SK-N-SH treated with all-trans-retinoic acid at 6 μM for 48 hours (cell line): ENCODE results near the gene KRTAP10-3.
"Not testable (repeated sequence)": the region's sequence is repeated elsewhere in the genome, so short reads cannot be mapped to it uniquely, and the experiment has no call there.

Experiments used
- ATAC-seq: fragments of 200-7000 bp; cut with Tn5 transposase; 3 replicates; pipeline ENCODE4 v1.9.1; 2020; ENCODE audit warnings: mild to moderate bottlenecking, moderate library complexity
- ARNTL ChIP-seq: fragments of 450-650 bp; formaldehyde crosslinking; IDR thresholded peaks from 2 replicates; pipeline ENCODE4 v1.5.0; 2020; ENCODE audit warnings: low read depth, mild to moderate bottlenecking, moderate library complexity, borderline replicate concordance
- BACH2 ChIP-seq: fragments of 250-450 bp; sonication (Bioruptor Pico); IDR thresholded peaks from 2 replicates; pipeline ENCODE4 v1.9.0; 2021; ENCODE audit warnings: mild to moderate bottlenecking, borderline replicate concordance
- CSDC2 ChIP-seq: fragments of 250-450 bp; sonication (Bioruptor Pico); IDR thresholded peaks from 2 replicates; pipeline ENCODE4 v1.5.0; 2020; ENCODE audit warnings: mild to moderate bottlenecking, moderate library complexity
- GLIS3 ChIP-seq: fragments of 250-450 bp; sonication (Bioruptor Pico); IDR thresholded peaks from 2 replicates; pipeline ENCODE4 v1.5.0; 2020; ENCODE audit warnings: mild to moderate bottlenecking, moderate library complexity
- ISL1 ChIP-seq: fragments of 250-450 bp; sonication (Bioruptor Pico); IDR thresholded peaks from 2 replicates; pipeline ENCODE4 v2.1.2; 2022; ENCODE audit warnings: mild to moderate bottlenecking, moderate library complexity
- OSR1 ChIP-seq: fragments of 250-450 bp; sonication (Bioruptor Pico); IDR thresholded peaks from 2 replicates; pipeline ENCODE4 v1.8.0; 2022; ENCODE audit warnings: moderate library complexity, mild to moderate bottlenecking, inconsistent platforms
- RARB ChIP-seq: fragments of 250-450 bp; sonication (Bioruptor Pico); IDR thresholded peaks from 2 replicates; pipeline ENCODE4 v1.8.0; 2021; ENCODE audit warnings: mild to moderate bottlenecking, moderate library complexity
- SNAI2 ChIP-seq: fragments of 250-450 bp; sonication (Bioruptor Pico); IDR thresholded peaks from 2 replicates; pipeline ENCODE4 v1.5.0; 2020; ENCODE audit warnings: mild to moderate bottlenecking, moderate library complexity
- TCF4 ChIP-seq: fragments of 250-450 bp; sonication (Bioruptor Pico); IDR thresholded peaks from 2 replicates; pipeline ENCODE4 v1.8.0; 2021; ENCODE audit warnings: mild to moderate bottlenecking, moderate library complexity, borderline replicate concordance
- TOX ChIP-seq: fragments of 250-450 bp; sonication (Bioruptor Pico); IDR thresholded peaks from 2 replicates; pipeline ENCODE4 v1.8.0; 2021; ENCODE audit warnings: mild to moderate bottlenecking, moderate library complexity, borderline replicate concordance
- ZC3H10 ChIP-seq: fragments of 250-450 bp; sonication (Bioruptor Pico); IDR thresholded peaks from 2 replicates; pipeline ENCODE4 v1.5.1; 2021; ENCODE audit warnings: mild to moderate bottlenecking, moderate library complexity
- ZFP3 ChIP-seq: fragments of 250-450 bp; sonication (Bioruptor Pico); IDR thresholded peaks from 2 replicates; pipeline ENCODE4 v1.5.0; 2020; ENCODE audit warnings: mild to moderate bottlenecking, moderate library complexity
- ZNF565 ChIP-seq: fragments of 450-650 bp; formaldehyde crosslinking; conservative IDR thresholded peaks from 2 replicates; pipeline ENCODE4 v1.5.0; 2020; ENCODE audit warnings: low read depth, mild to moderate bottlenecking, moderate library complexity
- ZNF8 ChIP-seq: fragments of 450-650 bp; formaldehyde crosslinking; IDR thresholded peaks from 2 replicates; pipeline ENCODE4 v1.5.0; 2020; ENCODE audit warnings: mild to moderate bottlenecking, moderate library complexity
- TF ChIP-seq, protein P1 (sequence below): fragments of 250-450 bp; sonication (Bioruptor Pico); IDR thresholded peaks from 2 replicates; pipeline ENCODE4 v1.8.0; 2020; ENCODE audit warnings: mild to moderate bottlenecking, moderate library complexity, borderline replicate concordance
- TF ChIP-seq, protein P2 (sequence below): fragments of 250-450 bp; sonication (Bioruptor Pico); IDR thresholded peaks from 2 replicates; pipeline ENCODE4 v1.8.0; 2021; ENCODE audit warnings: low read depth, mild to moderate bottlenecking, moderate library complexity, borderline replicate concordance
- TF ChIP-seq, protein P3 (sequence below): fragments of 250-450 bp; sonication (Bioruptor Pico); IDR thresholded peaks from 2 replicates; pipeline ENCODE4 v1.5.0; 2020; ENCODE audit warnings: mild to moderate bottlenecking, moderate library complexity

KRTAP10-3 gene

DNA sequence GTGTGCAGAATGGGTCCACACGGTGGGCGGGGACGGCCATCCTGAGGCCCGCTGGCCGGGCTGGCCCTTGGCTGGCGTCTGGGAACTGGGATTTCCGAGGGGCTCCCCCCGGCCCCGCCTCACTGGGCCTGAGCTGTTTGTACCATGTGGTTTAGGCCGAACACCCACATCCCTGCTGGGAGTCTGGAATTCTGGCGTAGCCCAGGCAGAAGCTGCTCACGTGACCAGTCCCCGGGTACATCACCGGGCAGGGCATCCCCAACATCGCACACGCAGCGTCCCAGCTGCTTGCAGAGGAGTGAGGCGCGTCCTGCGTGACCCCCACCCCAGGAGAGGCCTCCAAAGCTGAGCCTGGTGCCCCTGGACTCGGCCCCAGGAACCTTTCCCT lies 43.9 kb upstream of the KRTAP10-3 start (continued):
- TF ChIP-seq, protein P1, sequence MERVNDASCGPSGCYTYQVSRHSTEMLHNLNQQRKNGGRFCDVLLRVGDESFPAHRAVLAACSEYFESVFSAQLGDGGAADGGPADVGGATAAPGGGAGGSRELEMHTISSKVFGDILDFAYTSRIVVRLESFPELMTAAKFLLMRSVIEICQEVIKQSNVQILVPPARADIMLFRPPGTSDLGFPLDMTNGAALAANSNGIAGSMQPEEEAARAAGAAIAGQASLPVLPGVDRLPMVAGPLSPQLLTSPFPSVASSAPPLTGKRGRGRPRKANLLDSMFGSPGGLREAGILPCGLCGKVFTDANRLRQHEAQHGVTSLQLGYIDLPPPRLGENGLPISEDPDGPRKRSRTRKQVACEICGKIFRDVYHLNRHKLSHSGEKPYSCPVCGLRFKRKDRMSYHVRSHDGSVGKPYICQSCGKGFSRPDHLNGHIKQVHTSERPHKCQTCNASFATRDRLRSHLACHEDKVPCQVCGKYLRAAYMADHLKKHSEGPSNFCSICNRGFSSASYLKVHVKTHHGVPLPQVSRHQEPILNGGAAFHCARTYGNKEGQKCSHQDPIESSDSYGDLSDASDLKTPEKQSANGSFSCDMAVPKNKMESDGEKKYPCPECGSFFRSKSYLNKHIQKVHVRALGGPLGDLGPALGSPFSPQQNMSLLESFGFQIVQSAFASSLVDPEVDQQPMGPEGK (CRISPR knock-in tag) = no peak
- TF ChIP-seq GLIS3 (CRISPR knock-in tag) (no peak), ISL1 (no peak), OSR1 (CRISPR knock-in tag) (no peak), ZNF565 (CRISPR knock-in tag) (no peak), ZFP3 (CRISPR knock-in tag) (no peak), RARB (CRISPR knock-in tag) (no peak)
- TF ChIP-seq, protein P2, sequence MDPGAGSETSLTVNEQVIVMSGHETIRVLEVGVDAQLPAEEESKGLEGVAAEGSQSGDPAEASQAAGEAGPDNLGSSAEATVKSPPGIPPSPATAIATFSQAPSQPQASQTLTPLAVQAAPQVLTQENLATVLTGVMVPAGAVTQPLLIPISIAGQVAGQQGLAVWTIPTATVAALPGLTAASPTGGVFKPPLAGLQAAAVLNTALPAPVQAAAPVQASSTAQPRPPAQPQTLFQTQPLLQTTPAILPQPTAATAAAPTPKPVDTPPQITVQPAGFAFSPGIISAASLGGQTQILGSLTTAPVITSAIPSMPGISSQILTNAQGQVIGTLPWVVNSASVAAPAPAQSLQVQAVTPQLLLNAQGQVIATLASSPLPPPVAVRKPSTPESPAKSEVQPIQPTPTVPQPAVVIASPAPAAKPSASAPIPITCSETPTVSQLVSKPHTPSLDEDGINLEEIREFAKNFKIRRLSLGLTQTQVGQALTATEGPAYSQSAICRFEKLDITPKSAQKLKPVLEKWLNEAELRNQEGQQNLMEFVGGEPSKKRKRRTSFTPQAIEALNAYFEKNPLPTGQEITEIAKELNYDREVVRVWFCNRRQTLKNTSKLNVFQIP (CRISPR knock-in tag) = no peak

DNA sequence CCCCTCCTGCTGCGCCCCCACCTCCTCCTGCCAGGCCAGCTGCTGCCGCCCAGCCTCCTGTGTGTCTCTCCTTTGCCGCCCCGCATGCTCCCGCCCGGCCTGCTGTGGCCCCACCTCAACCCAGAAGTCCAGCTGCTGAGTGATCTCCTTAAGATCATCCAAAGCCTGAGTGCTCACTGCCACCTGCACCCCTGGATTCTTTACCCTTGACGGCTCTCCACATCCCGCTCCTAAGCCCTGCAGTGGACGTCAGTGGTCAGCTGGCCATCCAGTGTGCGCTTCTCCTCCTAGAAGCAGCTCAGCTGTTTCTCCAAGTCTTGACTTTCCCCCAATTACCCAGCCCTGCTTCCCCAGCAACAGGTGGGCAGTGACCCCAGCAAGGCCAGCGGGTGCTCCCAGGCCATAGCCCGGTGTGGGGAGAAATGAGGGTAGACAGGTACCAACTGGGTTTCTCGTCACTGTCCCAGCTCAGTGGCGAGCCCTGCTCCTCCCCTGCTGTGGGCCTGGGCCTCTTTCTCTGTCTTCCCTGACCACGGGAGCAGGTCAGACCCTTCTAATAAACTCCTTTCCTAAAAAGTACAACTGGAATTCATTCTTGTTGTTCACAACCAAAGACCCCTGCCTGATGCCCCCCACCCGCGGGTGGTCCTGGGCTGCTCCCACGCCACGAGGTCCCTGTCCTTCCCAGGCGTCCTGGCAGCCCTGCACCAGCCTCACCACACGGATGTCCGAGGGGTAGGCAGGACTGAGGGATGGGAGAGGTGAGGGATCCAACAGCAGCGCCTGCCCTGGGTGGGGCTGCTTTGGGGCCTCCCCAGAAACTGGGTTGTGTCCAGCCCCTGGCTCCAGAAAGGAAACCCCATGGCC lies 43.2 kb upstream of the KRTAP10-3 start:
- no peak for TF ChIP-seq RARB (CRISPR knock-in tag)
- no peak for TF ChIP-seq ZNF8 (CRISPR knock-in tag)
- TF ChIP-seq ZC3H10 = no peak
- TF ChIP-seq, protein P2 (CRISPR knock-in tag) = no peak
- TF ChIP-seq BACH2 (CRISPR knock-in tag) = no peak
- ATAC-seq = no peak

DNA sequence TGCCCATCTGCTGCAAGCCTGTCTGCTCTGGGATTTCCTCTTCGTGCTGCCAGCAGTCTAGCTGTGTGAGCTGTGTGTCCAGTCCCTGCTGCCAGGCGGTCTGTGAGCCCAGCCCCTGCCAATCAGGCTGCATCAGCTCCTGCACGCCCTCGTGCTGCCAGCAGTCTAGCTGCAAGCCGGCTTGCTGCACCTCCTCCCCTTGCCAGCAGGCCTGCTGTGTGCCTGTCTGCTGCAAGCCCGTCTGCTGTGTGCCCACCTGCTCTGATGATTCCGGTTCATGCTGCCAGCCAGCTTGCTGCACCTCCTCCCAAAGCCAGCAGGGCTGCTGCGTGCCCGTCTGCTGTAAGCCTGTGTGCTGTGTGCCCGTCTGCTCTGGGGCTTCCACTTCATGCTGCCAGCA lies 42.5 kb upstream of the KRTAP10-3 start:
- peak; percentile 46; the same call in 1 of the 3 replicates for ATAC-seq

DNA sequence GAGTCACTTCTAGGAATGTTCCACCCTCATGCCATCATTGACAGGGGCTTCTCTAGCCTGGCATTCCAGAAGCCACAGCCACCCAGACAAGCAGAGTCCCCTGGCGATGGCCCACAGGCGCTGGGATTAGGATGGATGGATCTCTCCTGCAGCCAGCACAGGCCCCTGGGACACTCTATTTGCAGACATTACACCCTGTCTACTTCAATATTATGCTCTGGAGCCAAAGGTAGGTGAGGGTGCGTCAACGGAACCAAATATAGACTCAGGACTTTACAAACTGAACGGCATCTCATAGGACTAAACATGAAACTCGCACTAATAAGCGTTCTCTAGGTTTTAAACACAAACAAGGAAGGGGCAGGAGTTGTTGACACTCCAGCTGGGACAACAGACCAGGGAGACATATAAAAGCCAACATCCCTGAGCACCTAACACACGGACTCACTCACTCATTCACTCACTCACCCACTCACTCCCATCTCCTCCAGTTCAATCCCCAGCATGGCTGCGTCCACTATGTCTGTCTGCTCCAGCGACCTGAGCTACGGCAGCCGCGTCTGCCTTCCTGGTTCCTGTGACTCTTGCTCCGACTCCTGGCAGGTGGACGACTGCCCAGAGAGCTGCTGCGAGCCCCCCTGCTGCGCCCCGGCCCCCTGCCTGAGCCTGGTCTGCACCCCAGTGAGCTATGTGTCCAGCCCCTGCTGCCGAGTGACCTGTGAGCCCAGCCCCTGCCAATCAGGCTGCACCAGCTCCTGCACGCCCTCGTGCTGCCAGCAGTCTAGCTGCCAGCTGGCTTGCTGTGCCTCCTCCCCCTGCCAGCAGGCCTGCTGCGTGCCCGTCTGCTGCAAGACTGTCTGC lies 41.8 kb upstream of the KRTAP10-3 start, which contains the start of gene KRTAP10-7:
Gene KRTAP10-7 (plus strand): TSS at position 480 of the 861 bp plus-strand sequence. CDS start 25 bp downstream, at position 505.
- ATAC-seq = not testable (repeated sequence)

DNA sequence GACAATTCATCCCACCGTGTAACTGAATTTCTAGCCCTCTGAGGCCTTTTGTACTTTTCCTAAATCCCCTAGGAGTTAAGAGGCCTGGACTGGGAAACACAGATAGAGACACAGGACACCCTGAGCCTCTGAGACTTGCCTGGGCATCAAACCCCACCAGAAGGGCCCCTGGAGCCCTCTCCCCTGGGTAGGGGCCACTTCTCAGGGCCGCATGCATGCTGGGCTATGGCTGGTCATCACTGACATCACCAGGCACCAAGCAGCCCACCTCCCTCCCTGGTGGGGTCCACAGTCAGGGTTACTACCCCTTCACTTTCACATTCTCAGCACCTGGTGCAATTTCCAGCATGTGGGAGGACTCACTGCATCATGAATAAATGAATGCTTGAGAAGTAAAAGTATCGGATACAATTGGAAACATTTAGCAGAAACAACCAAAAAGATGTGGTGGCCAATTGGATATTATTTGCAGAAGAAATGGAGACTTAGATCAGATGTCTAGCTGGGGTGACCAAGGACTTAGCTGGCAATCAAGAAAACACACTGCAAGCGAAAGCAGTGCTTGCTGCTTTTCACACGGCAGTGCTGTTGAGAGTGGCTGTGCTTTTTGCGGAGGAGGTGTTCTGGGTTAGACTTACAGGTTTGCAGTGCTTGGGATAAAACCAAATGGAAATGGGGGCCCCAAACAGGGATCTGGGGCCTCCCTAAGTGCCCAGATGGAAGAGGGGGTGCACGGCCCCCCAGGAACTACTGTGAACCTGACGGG lies 40.9 kb upstream of the KRTAP10-3 start:
- no peak for ATAC-seq
- no peak for TF ChIP-seq TCF4
- TF ChIP-seq SNAI2 (CRISPR knock-in tag) = no peak
- TF ChIP-seq ISL1 = no peak
- TF ChIP-seq, protein P1 (CRISPR knock-in tag) = no peak
- no peak for TF ChIP-seq GLIS3 (CRISPR knock-in tag)
- no peak for TF ChIP-seq BACH2 (CRISPR knock-in tag)
- TF ChIP-seq, protein P2 (CRISPR knock-in tag) = no peak
- TF ChIP-seq ZC3H10 = no peak
- TF ChIP-seq ARNTL (CRISPR knock-in tag) = no peak
- TF ChIP-seq ZNF8 (CRISPR knock-in tag) = no peak
- TF ChIP-seq ZNF565 (CRISPR knock-in tag) = no peak
- no peak for TF ChIP-seq TOX
- TF ChIP-seq, protein P3, sequence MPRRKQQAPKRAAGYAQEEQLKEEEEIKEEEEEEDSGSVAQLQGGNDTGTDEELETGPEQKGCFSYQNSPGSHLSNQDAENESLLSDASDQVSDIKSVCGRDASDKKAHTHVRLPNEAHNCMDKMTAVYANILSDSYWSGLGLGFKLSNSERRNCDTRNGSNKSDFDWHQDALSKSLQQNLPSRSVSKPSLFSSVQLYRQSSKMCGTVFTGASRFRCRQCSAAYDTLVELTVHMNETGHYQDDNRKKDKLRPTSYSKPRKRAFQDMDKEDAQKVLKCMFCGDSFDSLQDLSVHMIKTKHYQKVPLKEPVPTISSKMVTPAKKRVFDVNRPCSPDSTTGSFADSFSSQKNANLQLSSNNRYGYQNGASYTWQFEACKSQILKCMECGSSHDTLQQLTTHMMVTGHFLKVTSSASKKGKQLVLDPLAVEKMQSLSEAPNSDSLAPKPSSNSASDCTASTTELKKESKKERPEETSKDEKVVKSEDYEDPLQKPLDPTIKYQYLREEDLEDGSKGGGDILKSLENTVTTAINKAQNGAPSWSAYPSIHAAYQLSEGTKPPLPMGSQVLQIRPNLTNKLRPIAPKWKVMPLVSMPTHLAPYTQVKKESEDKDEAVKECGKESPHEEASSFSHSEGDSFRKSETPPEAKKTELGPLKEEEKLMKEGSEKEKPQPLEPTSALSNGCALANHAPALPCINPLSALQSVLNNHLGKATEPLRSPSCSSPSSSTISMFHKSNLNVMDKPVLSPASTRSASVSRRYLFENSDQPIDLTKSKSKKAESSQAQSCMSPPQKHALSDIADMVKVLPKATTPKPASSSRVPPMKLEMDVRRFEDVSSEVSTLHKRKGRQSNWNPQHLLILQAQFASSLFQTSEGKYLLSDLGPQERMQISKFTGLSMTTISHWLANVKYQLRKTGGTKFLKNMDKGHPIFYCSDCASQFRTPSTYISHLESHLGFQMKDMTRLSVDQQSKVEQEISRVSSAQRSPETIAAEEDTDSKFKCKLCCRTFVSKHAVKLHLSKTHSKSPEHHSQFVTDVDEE (CRISPR knock-in tag) = no peak
- TF ChIP-seq CSDC2 (CRISPR knock-in tag) = no peak
- no peak for TF ChIP-seq ZFP3 (CRISPR knock-in tag)
